ENCODE data around the gene MTFMT. TPM values are rescaled to one million over a fixed set of nuclear protein-coding genes. Genes with fewer than 3 reads are reported as not detected.
"Not testable (repeated sequence)": the region's sequence is repeated elsewhere in the genome, so short reads cannot be mapped to it uniquely, and the experiment has no call there.

The MTFMT gene
- total RNA-seq, 1 experiment from 2014 or later, result 18.3 TPM

DNA sequence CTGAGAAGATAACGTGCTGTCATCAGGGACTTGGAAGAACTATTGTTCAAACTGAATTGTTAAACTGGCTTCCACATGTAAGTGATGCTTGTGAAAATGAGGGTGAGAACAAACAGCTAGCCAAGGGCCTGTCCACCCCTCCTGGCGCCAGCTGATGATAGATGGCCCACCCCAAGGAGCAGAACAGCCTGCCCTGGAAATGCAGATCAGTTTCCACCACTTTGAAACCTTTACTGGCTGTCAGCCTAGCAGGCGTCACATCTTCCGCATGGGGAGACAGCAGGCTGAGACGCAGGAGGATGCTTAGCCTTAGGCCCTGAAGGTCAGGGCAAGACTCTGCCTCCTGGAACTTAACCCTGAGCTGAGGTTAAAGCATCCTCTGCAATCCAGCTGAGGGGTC, 9.4 kb upstream of the MTFMT start:
- no peak for DNase-seq (ENCODE audit: low spot score)

DNA sequence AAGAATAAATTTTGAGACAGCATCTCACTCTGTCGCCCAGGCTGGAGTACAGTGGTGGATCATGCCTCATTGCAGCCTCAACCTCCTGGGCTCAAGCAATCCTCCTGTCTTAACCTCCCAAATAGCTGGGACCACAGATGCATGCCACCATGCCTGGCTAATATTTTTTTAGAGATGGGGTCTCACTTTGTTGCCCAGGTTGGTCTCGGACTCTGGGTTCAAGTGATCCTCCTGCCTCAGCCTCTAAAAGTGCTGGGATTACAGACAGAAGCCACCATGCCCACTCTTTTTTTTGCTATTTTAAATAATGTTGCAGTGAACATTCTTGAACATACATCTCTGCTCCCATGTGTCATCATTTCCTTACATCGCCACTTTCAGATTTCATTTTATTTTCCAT, 9.0 kb upstream of the MTFMT start:
- no peak for DNase-seq (ENCODE audit: low spot score)

GRCh38 chr15:65037309-65037708, 7.9 kb upstream of the MTFMT start:
- no peak for DNase-seq (ENCODE audit: low spot score)

- DNase-seq (ENCODE audit: low spot score), result no peak
Observed at GRCh38 chr15:65034719-65035118, 5.3 kb upstream of the MTFMT start.

DNA sequence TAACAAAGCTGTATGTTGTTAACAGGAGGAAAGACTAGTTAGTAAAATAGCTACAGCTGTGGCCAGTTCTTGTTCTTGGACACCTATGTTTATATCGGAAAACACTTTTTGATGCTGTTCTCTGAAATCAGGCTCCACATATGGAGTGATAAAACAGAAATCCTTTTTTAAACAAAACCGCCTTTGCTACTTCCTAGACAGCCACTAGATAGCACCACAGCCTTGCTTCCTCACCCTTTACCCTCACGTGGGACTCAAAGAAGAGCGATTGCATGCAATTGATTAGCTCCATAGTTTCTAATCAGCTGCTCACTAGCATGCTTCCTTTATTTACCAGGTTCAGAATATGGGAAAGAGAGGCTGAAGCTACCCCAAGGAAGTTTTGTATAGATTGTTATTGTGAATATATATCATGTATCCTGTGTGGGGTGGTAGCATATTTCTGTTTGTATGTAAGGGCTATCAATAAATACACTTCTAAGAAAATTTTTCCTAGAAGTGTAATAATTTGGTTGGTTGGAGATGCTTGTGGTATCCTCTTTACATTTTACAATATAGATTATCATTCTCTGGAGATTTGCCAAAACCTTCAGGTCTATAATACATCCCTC, 4.3 kb upstream of the MTFMT start:
- DNase-seq (ENCODE audit: low spot score), result peak; percentile 39

DNA sequence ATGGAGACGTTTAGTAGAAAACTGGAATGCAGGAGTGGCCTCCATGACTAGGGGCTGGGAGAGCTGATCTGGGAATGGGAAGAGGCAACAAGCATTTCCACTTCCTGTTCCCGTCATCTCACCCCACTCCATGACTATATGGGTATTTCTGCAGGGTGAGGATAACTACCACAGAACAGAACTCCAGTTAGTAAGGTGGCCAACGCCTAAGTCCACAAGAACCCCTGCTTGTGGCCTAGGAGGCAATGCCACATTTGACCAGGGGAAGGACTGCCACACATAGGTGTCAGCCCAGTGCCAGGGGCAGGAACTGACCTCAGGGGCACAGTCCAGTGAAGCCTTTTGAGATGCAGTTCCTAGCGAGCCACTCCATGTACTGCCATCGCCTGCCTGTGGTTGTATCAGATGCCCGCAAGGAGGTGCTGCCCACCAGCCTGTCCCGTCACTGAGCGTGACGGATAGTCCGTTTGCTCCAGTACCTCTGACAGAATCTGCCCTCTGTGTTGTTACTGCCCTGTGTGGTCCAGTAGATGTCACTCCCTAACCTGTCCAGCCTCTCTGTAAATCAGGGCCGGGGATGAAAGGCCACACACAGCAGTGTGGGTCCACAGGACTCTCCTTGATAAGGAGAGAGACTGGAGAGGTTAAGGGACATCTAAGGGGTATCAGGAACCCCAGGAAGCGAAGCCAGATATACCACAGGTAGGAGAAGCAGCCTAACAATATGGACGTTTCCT, 3.5 kb upstream of the MTFMT start:
- DNase-seq (ENCODE audit: low spot score), result peak; percentile 74

DNA sequence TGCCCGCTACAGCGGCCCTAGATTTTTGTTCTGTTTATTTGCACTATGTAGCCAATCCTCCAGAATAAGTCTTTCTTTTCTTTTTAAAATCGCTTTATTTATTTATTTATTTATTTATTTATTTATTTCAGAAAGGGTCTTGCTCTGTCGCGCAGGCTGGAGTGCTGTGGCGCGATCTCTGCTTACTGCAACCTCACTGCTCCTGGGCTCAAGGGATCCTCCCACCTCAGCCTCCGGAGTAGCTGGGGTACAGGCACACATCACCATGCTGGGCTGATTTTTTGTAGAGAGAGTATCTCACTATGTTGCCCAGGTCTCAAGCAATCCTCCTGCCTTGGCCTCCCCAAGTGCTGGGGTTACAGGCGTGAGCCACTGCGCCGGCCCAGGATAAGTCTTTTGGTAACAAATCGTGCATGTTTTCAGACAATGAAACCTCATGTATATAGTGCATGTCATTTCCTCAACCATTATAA, 333 bp upstream of the MTFMT start:
- no peak for DNase-seq (ENCODE audit: low spot score)

DNA sequence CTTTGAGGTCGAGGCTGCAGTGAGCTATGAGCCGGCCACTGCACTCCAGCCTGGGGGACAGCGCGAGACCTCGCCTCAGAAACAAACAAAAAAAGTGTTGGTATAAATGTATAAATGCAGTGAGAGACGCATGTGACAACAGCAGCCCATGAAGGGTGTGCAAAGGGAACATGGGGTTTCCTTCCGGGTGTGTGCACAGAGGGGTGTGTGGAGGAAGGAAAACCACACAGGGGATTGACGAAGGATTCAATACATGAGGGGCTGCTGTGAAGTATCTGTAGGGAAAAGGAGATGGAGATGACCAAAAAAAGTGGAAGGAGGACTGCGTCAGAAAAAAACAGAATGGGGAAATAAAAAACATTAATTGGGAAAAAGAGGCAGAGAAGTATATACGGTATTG, 1.1 kb downstream of the MTFMT start:
- DNase-seq (ENCODE audit: low spot score), result no peak

GRCh38 chr15:65027593-65027992, 1.8 kb downstream of the MTFMT start:
- no peak for DNase-seq (ENCODE audit: low spot score)

- DNase-seq (ENCODE audit: low spot score), result no peak
Observed at GRCh38 chr15:65026756-65027155, 2.7 kb downstream of the MTFMT start.

GRCh38 chr15:65021488-65021887, 8.0 kb downstream of the MTFMT start:
- no peak for DNase-seq (ENCODE audit: low spot score)

DNA sequence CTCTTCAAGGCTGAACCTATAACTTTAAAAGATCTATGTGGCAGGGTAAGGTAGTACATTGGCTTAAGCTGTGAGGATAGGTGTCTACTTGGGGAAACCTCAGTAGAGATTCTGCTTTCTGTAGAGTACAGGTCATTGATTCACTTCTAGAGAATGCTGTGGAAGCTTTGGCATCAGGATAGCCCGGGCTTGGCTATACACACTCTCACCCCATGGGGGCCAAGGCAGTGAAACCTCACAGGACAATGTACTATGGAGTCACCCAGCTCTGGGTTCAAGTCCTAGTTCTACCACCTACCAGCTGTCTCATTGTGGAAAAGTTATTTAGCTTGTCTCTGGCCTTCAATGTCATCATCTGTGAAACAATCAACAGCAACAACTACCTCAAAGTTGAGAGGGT, 9.0 kb downstream of the MTFMT start:
- no peak for DNase-seq (ENCODE audit: low spot score)

DNA sequence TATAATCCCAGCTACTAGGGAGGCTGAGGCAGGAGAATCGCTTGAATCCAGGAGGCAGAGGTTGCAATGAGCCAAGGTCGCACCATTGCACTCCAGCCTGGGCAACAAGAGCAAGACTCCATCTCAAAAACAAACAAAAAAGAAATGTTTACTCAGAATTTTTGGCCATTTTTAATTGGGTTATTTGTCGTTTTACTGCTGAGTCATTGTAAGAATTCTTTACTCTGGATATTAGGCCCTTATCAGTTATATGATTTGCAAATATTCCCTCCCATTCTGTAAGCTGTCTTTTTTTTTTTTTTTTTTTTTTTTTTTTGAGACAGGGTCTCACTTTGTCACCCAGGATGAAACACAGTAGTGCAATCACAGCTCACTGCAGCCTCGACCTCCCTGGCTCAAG, 18.2 kb downstream of the MTFMT start:
- DNase-seq (ENCODE audit: low spot score), result not testable (repeated sequence)

DNA sequence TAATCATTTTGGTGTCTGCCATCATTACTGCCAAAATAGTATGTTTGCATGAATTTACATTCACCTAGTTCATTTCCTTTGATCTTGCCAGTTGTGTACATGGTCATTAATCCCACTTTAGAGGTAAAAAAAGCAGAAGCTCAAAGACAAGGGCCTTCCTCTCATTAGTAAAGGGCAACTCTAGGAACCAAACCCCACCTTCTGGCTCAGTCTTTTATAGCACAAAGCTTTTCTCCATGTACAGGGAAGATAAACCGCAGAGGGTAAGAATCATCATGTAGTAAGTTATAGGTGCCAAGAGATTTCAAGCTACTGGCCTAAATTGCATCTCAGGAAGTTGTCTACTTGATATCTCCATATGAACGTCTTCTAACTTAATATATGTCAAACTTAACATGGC, 20.5 kb downstream of the MTFMT start:
- no peak for DNase-seq (ENCODE audit: low spot score)

- DNase-seq (ENCODE audit: low spot score), result no peak
Observed at GRCh38 chr15:65006876-65007275, 22.6 kb downstream of the MTFMT start.

GRCh38 chr15:65004993-65005392, 24.4 kb downstream of the MTFMT start:
- DNase-seq (ENCODE audit: low spot score), result no peak

DNA sequence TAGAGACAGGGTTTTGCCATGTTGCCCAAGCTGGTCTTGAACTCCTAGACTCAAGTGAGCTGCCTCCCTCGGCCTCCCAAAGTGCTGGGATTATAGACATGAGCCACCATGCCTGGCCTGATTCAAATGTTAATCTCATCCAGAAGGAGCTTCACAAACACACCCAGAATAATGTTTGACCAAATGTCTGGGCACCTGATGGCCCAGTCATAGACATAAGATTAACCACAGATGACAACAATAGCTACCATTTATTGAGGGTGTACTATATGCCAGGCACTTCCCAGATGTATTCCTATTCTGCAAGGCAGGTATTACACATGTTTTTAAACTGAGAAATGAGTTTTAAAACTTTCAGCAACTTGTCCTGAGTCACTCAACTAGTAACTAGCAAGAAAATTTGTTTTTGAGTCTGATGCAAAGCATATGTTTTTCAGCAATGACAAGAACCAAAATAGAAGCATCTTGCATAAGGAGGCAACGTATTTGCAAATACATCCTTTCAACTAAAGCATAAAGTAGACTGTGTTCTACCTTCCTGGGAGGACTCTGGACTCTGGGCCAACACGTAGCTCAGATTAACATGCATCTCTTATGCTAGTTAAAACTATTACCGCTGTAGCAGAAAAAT, 31.6 kb downstream of the MTFMT start:
- no peak for DNase-seq (ENCODE audit: low spot score)

DNA sequence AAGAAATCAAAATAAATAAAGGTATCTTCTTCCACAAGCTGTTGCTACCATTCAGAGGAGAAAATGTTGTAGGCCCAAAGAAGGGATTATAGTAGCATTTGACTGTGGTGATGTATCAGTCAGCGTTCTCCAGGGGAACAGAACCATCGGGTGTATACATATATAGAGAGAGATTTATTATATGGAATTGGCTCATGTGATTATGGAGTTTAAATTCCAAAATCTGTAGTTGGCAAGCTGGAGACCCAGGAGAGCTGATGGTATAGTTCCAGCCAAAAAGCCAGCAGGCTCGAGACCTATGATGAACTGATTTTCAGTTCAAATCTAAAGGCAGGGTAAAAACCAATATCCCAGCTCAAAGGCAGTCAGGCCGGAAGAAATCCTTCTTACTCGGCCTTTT, 32.4 kb downstream of the MTFMT start:
- DNase-seq (ENCODE audit: low spot score), result no peak

DNA sequence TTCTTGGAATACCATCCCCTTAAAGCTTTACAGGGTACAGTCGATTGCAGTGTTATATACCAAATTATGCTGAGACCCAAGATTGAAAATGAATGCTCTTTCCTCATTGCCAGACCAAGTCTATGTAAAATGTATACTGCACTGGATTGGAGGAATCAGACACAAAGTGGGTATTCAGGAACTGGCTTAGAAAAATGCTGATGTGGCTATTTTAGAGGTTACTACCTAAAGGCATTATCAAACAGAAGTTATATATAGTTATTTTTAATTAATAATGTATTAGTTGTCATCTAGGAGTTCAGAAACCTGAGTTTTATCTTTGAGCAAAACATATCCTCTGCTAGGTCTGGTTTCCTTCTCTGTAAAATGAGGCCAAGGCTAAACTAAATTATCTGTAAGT, 36.1 kb downstream of the MTFMT start:
- DNase-seq (ENCODE audit: low spot score), result no peak

DNA sequence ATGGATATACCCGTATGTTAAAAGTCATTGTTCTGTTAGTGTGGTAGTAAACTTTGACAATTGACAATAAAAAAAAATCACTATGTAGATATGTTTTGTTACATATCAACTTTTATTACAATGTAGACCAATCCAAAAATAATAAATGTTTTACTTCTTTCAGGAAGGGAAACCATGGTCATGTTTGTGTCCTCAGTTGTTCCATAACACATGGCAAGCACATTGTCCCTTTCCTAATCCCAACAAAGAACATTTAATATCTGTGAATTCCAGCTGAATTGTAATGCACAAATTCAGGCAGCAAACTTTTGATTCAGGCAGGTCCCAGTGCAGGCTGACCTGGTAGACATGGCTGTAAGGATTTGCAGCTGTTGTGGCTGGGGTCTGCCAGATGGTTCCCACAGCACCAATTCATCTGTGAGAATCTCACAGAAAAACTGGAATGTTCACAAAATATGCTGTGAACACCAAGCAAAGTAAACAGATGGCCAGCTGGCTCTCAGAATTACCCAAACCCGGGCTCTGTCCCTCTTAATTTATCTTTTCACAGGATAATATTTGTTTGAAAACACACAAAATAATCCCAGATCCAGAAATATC, 37.8 kb downstream of the MTFMT start:
- no peak for DNase-seq (ENCODE audit: low spot score)

GRCh38 chr15:64990168-64990470, 39.3 kb downstream of the MTFMT start:
- no peak for DNase-seq (ENCODE audit: low spot score)

GRCh38 chr15:64989416-64990167, 39.8 kb downstream of the MTFMT start, which contains the start of gene SPG21:
Gene SPG21 (minus strand): TSS chr15:64989914. CDS start chr15:64983569, 6,345 bp downstream.
- DNase-seq (ENCODE audit: low spot score), result peak; percentile 91
